ENCODE data around the gene RNF10.

DNA sequence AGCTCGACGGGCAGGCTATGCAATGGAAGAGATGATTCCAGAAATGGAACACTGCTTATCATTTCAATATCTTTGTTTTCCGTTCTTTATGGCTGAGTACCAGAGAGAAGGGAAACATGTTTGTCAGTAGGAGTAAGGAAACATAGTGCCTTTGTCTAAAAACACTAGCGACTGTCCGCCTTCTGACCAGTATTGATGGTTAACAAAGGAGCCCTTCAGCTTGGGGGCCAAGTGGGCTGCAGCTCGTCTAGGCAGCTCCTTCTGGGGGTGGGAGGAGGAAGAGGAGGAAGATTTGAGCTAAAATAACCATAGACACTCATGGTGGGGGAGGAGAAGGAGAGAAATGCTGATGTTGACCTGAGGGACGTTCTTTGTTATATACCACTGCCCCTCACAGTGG is 20.2 kb upstream of the RNF10 start:
- TF ChIP-seq, protein P1, sequence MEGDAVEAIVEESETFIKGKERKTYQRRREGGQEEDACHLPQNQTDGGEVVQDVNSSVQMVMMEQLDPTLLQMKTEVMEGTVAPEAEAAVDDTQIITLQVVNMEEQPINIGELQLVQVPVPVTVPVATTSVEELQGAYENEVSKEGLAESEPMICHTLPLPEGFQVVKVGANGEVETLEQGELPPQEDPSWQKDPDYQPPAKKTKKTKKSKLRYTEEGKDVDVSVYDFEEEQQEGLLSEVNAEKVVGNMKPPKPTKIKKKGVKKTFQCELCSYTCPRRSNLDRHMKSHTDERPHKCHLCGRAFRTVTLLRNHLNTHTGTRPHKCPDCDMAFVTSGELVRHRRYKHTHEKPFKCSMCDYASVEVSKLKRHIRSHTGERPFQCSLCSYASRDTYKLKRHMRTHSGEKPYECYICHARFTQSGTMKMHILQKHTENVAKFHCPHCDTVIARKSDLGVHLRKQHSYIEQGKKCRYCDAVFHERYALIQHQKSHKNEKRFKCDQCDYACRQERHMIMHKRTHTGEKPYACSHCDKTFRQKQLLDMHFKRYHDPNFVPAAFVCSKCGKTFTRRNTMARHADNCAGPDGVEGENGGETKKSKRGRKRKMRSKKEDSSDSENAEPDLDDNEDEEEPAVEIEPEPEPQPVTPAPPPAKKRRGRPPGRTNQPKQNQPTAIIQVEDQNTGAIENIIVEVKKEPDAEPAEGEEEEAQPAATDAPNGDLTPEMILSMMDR (IDR thresholded peaks at IDR 0.05) = no peak
- no peak for TF ChIP-seq JUND (IDR thresholded peaks at IDR 0.05)
- TF ChIP-seq, protein P2, sequence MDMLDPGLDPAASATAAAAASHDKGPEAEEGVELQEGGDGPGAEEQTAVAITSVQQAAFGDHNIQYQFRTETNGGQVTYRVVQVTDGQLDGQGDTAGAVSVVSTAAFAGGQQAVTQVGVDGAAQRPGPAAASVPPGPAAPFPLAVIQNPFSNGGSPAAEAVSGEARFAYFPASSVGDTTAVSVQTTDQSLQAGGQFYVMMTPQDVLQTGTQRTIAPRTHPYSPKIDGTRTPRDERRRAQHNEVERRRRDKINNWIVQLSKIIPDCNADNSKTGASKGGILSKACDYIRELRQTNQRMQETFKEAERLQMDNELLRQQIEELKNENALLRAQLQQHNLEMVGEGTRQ (IDR thresholded peaks at IDR 0.05; ENCODE audit: borderline replicate concordance, low read depth, low read length) = no peak

Measured in SK-N-SH (cell line).